ENCODE data around the gene ACKR2. TPM values are rescaled to one million over a fixed set of nuclear protein-coding genes. Genes with fewer than 3 reads are reported as not detected.

The ACKR2 gene
- total RNA-seq, 2 donors from 2014 or later, result 0.78 to 6.2 TPM

- Histone ChIP-seq H3K4me3 (no peak overlapping the region), H3K4me1 (no peaks in the 10 kb centered on the region), H3K9me3 (no peaks in the 10 kb centered on the region), H3K27ac (no peak overlapping the region), H3K27me3 (no peaks in the 10 kb centered on the region), H3K36me3 (no peaks in the 10 kb centered on the region)
- peak; percentile 18 for DNase-seq (ENCODE audit: low spot score)
- TF ChIP-seq, protein P1, sequence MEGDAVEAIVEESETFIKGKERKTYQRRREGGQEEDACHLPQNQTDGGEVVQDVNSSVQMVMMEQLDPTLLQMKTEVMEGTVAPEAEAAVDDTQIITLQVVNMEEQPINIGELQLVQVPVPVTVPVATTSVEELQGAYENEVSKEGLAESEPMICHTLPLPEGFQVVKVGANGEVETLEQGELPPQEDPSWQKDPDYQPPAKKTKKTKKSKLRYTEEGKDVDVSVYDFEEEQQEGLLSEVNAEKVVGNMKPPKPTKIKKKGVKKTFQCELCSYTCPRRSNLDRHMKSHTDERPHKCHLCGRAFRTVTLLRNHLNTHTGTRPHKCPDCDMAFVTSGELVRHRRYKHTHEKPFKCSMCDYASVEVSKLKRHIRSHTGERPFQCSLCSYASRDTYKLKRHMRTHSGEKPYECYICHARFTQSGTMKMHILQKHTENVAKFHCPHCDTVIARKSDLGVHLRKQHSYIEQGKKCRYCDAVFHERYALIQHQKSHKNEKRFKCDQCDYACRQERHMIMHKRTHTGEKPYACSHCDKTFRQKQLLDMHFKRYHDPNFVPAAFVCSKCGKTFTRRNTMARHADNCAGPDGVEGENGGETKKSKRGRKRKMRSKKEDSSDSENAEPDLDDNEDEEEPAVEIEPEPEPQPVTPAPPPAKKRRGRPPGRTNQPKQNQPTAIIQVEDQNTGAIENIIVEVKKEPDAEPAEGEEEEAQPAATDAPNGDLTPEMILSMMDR (IDR thresholded peaks at IDR 0.05), result no peak
These were observed 44.6 kb downstream of the ACKR2 start for GRCh38 chr3:42853739-42854302.

DNA sequence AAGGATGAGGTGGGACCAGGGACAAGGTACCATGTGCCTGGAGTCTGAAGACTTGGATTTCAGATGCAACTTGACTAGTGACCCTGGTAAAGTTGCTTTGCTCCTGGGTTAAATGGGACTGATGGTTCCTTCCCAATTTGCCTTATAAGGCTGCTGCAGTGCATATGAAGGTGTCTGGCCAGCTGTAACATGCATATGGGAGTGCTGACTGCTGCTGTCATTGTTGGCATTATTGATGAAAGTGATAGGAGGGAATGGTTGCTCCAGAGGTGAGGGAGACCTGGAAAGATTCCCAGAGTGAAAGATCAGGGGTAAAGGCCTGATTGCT, 45.9 kb downstream of the ACKR2 start:
- H3K36me3 ChIP-seq, result no peaks in the 10 kb centered on the region
- no peaks in the 10 kb centered on the region for H3K27me3 ChIP-seq
- no peaks in the 10 kb centered on the region for H3K9me3 ChIP-seq
- DNase-seq (ENCODE audit: low spot score), result no peak
- H3K27ac ChIP-seq, result no peak overlapping the region
- no peaks in the 10 kb centered on the region for H3K4me1 ChIP-seq
- no peak overlapping the region for H3K4me3 ChIP-seq
- TF ChIP-seq, protein P1 (IDR thresholded peaks at IDR 0.05), result no peak

DNA sequence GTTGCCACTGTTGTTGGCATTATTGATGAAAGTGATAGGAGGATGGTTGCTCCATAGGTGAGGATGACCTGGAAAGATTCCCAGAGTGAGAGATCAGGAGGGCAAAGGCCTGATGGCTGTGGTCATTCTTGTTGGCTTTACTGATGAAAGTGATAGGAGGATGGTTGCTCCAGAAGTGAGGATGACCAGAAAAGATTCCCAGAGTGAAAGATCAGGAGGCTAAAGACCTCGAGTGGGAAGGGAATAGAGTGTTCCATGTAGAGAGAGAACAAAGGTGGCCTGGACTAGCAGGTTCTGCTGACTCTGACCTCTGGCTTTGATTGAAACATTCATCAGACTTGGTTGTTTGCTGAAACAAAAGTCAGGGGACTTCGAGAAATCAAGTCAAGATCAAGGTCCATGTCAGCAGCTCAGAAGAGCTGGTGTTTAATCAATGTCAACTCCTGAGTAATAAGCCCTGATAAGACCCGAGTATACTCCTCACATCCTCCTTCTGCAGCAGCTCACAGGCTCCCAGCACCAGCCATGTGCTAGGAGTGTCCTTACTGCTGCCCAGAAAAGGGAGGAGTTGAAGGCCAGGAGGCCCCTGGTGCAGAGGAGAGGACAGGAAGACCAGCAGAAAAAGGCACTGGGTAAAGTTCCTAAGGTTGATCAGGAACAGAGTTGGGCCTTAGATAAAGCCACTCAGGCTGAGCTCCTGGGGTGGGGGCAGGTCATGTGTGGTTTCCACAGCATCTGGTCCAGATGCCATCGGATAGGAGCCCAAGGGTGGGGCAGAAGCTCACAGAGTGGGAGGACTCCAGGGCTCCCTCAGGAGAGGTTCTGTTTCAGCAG, 46.5 kb downstream of the ACKR2 start:
- Histone ChIP-seq H3K9me3 (no peaks in the 10 kb centered on the region), H3K4me3 (no peak overlapping the region), H3K27me3 (no peaks in the 10 kb centered on the region), H3K27ac (no peak overlapping the region), H3K36me3 (no peaks in the 10 kb centered on the region), H3K4me1 (no peaks in the 10 kb centered on the region)
- TF ChIP-seq, protein P1 (IDR thresholded peaks at IDR 0.05), result no peak
- peak; percentile 40 for DNase-seq (ENCODE audit: low spot score)

DNA sequence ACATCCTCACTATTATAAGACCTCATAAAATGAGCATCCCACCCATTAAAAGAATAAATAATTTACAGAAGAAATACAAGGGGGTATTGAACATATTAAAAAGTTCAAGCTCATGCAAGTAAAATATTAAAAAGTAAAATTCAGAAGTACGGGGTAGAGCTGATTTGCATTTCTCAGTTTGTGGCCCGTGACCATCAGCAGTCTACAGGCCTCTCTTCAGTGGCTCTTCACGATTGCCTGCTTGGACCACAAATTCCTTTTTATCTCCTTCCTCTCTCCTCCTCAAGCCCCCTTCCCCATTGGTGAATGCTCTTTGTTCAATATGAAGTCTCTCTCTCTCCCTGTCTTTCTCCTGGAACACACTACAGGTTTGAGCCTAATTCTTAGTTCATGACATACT, 47.3 kb downstream of the ACKR2 start:
- DNase-seq (ENCODE audit: low spot score), result no peak
- Histone ChIP-seq H3K4me3 (no peak overlapping the region), H3K27ac (no peak overlapping the region), H3K9me3 (no peaks in the 10 kb centered on the region), H3K27me3 (no peaks in the 10 kb centered on the region), H3K4me1 (no peaks in the 10 kb centered on the region), H3K36me3 (no peaks in the 10 kb centered on the region)
- TF ChIP-seq, protein P1 (IDR thresholded peaks at IDR 0.05), result no peak

- Histone ChIP-seq H3K27me3 (no peaks in the 10 kb centered on the region), H3K36me3 (no peaks in the 10 kb centered on the region), H3K4me1 (no peaks in the 10 kb centered on the region), H3K9me3 (no peaks in the 10 kb centered on the region), H3K27ac (no peak overlapping the region), H3K4me3 (no peak overlapping the region)
- TF ChIP-seq, protein P1 (IDR thresholded peaks at IDR 0.05), result no peak
- DNase-seq (ENCODE audit: low spot score), result no peak
These were observed 55.2 kb downstream of the ACKR2 start for GRCh38 chr3:42864321-42864950.
